Pancreas (tissue), 10 donors: Measurements from ENCODE around the gene DUOXA2. TPM values are rescaled to one million over a fixed set of nuclear protein-coding genes. Genes with fewer than 3 reads are reported as not detected.

ENCODE experiments used
- ATAC-seq, 4 donors: fragments of 200-7000 bp; cut with Tn5 transposase; one replicate each; pipeline versions ENCODE4 v1.8.0 to v1.9.1; 2020; ENCODE audit warnings: mild to moderate bottlenecking in 4 of 4, moderate library complexity in 4 of 4
- DNase-seq, 6 donors: peaks; one replicate each; pipeline ENCODE4 v3.0.0-alpha.2; 2020
- FAIRE-seq: peaks from 2 replicates; lab custom pipeline; 2012; peaks lifted over from hg19 to GRCh38; lab: Jason Lieb, UNC
- H3K27ac ChIP-seq, 4 donors: fragments of 200-600 bp; sonication (generic); 1 replicate in 3 of 4; 2 replicates in 1 of 4; pipeline versions ENCODE4 v1.5.0 to v1.8.0; 2020
- H3K27me3 ChIP-seq, 4 donors: fragments of 200-600 bp; one replicate each; pipeline ENCODE4 v1.8.0; 2021
- H3K36me3 ChIP-seq, 3 donors: fragments of 200-600 bp; sonication (generic) in 1 of 3; one replicate each; pipeline versions ENCODE4 v1.5.0 to v1.8.0; 2020 to 2021
- H3K4me1 ChIP-seq, 3 donors: fragments of 200-600 bp; one replicate each; pipeline ENCODE4 v1.8.0; 2021
- H3K4me3 ChIP-seq, 4 donors: fragments of 200-600 bp; sonication (generic) in 2 of 4; one replicate each; pipeline versions ENCODE4 v1.5.0 to v1.8.0; 2020 to 2021
- H3K9me3 ChIP-seq, 4 donors: fragments of 200-600 bp; one replicate each; pipeline ENCODE4 v1.8.0; 2021
- WGBS, 2 donors: extraction: QIAGEN DNeasy Blood & Tissue Kit; methylation state at CpG; one replicate each; pipeline ENCODE4 v1.1.7; 2013; 5-methylcytosine and 5-hydroxymethylcytosine counted together
- intact Hi-C, 3 donors: fragments of 100-400 bp; cut with DNase I; formaldehyde crosslinking; loops; one replicate each; pipeline versions ENCODE4 v1.11.1 to v1.14.2; 2022
- polyA plus RNA-seq, 2 donors: library from polyadenylated mRNA; stranded (reverse); fragments of 200-250 nt; gene quantifications; one replicate each; pipeline ENCODE4 v1.2.3, GENCODE V29; 2013
- total RNA-seq, 6 donors: library from RNA; stranded (reverse); fragmentation: NEBNext Ultra II Directional in 4 of 6; extraction: Animal tissue kit (Norgen Biotek cat#: 25700) in 4 of 6; gene quantifications; one replicate each; pipeline versions ENCODE4 v1.2.1 to v1.2.4, GENCODE V29; 2021 to 2023
- TF ChIP-seq, protein P1 (sequence below), 4 donors: fragments of 200-600 bp; sonication (generic) in 3 of 4; IDR thresholded peaks; one replicate each; pipeline versions ENCODE4 v1.5.0 to v1.8.0; 2021; ENCODE audit warnings: antibody characterized with exemption in 4 of 4
- donor health status: healthy with polysubstance abuse.
- donor health status: DM: no; HTN: no; CAD: no; lungs with moderate emphysema.
- donor health status: DM: no; HTN: no; CAD: no.
- donor health status: control.
- donor health status: control.
- donor health status: Bipolar disorder and iron deficiency.
- donor health status: DM: yes; HTN: yes; CAD: no.
- donor health status: DM: no; HTN: no; CAD: no.
- donor health status: DM: no; HTN: no; CAD: no.
- donor health status: DM: yes; HTN: yes; CAD: no.

Gene DUOXA2
- total and polyA plus RNA-seq, 8 donors: 0.16 to 17.0 (median 0.43) TPM; not detected in 3

DNA sequence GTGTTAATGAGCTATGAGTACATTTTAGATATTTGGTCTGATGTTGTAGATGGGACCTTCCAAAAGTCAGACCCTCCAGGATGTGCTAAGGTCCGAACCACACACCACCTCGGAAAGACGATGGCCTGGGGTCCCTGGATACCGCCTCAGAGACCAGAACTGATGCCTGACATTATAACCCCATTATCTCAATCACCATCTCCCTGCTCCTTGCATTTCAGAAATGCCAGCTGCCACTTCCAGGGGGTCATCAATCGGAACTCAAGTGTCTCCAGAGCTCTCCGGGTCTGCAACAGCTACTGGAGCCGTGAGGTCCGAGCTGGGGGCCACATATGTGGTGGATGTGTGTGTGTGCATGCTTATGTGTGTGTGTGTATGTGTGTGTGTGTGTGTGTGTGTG, 23.6 kb downstream of the DUOXA2 start:
- Histone ChIP-seq H3K27me3 (no peaks in the 10 kb centered on the region), H3K27ac (no peak overlapping the region), H3K36me3 (no peaks in the 10 kb centered on the region), H3K9me3 (no peaks in the 10 kb centered on the region), H3K4me3 (no peak overlapping the region), H3K4me1 (no peaks in the 10 kb centered on the region)
- FAIRE-seq: no peak
- intact Hi-C loops: no loop called here
- ATAC-seq: no peak
- no peak for DNase-seq
- TF ChIP-seq, protein P1, sequence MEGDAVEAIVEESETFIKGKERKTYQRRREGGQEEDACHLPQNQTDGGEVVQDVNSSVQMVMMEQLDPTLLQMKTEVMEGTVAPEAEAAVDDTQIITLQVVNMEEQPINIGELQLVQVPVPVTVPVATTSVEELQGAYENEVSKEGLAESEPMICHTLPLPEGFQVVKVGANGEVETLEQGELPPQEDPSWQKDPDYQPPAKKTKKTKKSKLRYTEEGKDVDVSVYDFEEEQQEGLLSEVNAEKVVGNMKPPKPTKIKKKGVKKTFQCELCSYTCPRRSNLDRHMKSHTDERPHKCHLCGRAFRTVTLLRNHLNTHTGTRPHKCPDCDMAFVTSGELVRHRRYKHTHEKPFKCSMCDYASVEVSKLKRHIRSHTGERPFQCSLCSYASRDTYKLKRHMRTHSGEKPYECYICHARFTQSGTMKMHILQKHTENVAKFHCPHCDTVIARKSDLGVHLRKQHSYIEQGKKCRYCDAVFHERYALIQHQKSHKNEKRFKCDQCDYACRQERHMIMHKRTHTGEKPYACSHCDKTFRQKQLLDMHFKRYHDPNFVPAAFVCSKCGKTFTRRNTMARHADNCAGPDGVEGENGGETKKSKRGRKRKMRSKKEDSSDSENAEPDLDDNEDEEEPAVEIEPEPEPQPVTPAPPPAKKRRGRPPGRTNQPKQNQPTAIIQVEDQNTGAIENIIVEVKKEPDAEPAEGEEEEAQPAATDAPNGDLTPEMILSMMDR (IDR thresholded peaks at IDR 0.05): no peak
- 64 to 81% methylated on average over 8 of the region's 8 CpGs for WGBS, 2 donors

DNA sequence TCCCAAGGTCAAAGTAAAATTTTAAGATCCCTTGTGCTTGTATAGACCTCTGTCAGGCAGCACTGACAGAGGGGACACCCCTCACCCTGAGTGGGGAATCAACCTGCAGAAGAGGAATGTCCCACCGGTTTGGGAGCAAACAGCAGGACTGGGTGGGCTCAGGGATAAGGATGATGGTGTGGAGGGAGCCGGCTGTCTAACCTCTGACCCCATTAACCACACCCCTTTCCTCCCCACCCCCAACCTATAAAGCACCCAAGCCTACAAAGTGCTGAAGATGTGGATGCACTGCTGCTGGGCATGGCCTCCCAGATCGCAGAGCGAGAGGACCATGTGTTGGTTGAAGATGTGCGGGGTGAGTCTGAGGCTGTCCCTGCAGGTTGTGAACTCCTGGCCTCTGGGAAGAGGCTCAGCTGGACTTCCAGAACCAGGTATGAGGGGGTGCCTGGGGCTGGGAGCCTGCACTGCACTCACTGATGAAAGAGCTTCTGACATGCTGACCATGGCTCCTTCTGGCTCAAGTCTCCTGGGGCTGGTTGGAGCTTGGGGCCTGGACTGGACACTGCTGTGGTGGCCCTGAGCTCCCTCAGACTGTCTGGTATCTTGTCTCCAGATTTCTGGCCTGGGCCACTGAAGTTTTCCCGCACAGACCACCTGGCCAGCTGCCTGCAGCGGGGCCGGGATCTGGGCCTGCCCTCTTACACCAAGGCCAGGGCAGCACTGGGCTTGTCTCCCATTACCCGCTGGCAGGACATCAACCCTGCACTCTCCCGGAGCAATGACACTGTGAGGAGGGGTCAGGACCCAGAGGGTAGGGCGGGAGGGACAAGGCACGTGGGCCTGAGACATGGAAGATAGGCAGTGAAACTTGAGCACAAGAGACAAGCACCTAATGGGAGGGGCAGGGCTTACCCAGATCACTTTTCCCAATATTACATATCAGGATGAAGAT, 25.0 kb downstream of the DUOXA2 start:
- Histone ChIP-seq H3K27me3 (no peaks in the 10 kb centered on the region), H3K9me3 (no peaks in the 10 kb centered on the region), H3K4me3 (no peak overlapping the region), H3K36me3 (no peaks in the 10 kb centered on the region), H3K4me1 (no peaks in the 10 kb centered on the region), H3K27ac (no peak overlapping the region)
- DNase-seq: no peak
- ATAC-seq: no peak
- no peak for FAIRE-seq
- intact Hi-C loops: no loop called here
- TF ChIP-seq, protein P1 (IDR thresholded peaks at IDR 0.05): no peak
- 71 to 77% methylated on average over 12 of the region's 12 CpGs for WGBS, 2 donors

DNA sequence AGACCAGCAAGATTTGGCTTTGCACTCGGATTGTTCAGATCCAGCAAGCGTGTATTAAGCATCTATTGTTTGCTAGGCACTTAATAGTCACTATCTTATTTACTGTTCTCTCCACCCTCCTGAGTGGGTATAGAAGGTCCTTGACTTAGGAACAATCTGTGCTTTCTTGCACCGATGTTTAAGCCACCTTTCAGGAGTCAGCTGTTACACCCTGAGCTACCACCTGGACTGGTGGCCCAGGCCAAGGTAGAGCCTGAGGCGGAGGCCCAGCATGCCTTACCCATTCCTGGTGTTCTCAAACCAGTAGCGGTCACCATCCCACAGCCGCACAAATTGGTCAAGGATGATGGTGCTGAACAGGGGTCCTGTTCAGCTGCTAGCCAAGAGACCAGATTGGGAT, 25.6 kb downstream of the DUOXA2 start:
- Histone ChIP-seq H3K4me3 (no peak overlapping the region), H3K4me1 (no peaks in the 10 kb centered on the region), H3K27ac (no peak overlapping the region), H3K36me3 (no peaks in the 10 kb centered on the region), H3K9me3 (no peaks in the 10 kb centered on the region), H3K27me3 (no peaks in the 10 kb centered on the region)
- ATAC-seq (no peak), FAIRE-seq (no peak), DNase-seq (no peak)
- WGBS, 2 donors: 73 to 74% methylated on average over 6 of the region's 6 CpGs
- TF ChIP-seq, protein P1 (IDR thresholded peaks at IDR 0.05): no peak
- intact Hi-C loops: no loop called here

DNA sequence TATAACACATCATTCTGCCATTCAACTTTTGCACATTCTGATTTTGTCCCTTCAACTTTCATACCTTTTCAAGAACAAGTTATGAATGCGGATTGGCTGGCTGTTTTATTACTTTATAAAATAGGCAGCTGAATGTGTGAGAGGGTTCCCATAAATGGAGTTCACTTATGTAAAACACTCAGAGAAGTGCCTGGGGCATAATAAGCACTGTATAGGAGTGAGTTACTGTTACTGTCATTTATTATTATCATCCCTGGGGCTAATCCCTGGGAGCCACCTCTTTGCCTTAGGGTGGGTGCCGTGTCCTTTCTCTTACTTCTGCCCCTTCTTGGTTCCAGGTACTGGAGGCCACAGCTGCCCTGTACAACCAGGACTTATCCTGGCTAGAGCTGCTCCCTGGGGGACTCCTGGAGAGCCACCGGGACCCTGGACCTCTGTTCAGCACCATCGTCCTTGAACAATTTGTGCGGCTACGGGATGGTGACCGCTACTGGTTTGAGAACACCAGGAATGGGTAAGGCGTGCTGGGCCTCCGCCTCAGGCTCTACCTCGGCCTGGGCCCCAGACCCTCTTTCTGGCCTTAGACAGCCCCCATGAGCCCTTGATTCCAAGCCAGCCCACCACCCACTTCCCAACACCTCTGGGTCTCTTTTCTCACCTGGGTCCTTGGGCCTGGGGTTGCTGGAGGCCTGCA, 26.6 kb downstream of the DUOXA2 start:
- no peak for DNase-seq
- no peak for FAIRE-seq
- intact Hi-C loops: no loop called here
- ATAC-seq: no peak
- no peaks in the 10 kb centered on the region for H3K27me3 ChIP-seq
- TF ChIP-seq, protein P1 (IDR thresholded peaks at IDR 0.05): no peak
- WGBS, 2 donors: 90 to 93% methylated on average over 9 to 10 of the region's 10 CpGs
- H3K36me3 ChIP-seq: no peaks in the 10 kb centered on the region
- H3K4me3 ChIP-seq: no peak overlapping the region
- no peaks in the 10 kb centered on the region for H3K9me3 ChIP-seq
- H3K4me1 ChIP-seq: no peaks in the 10 kb centered on the region
- H3K27ac ChIP-seq: no peak overlapping the region
